Measurements from ENCODE around the gene IFIH1. TPM values are rescaled to one million over a fixed set of nuclear protein-coding genes. Genes with fewer than 3 reads are reported as not detected.

The IFIH1 gene
- total RNA-seq, 2 experiments from 2014 or later: 28.7 to 29.1 TPM

DNA sequence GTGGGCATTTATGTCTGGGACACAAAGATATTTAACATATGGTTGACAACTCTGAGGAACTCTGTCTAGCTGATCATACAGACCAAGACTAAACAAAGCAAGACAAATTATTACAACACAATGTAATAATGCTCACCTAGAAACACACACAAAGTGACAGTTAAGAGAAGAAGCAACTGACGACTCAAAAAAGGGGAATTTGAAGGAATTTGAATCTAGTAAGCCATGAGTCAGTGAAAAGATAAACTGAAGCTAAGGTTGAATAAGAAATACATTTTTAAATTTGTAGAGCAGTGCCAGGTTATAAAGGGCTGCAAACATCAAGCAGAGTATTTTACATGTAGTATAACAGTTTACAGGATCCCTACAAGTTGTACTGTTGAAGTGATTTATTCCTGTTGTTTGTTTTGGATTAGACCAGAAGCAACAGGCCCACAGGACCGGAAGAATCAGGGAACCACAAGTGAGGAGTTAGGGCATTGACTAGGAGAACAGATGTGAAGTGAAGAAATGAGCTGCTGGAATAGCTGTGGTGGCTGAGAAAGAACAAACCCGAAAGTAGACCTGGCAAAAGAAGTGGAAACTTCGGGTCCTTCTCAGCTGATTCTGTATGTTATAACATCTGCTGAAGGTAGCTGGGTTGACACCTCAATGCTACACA is 35.6 kb downstream of the IFIH1 start:
- H3K27ac Mint-ChIP-seq: no peak overlapping the region
- ChIA-PET POLR2A (no interaction called here), CTCF (interaction anchor here (1.7 to 3.1 kb wide), 3 partner anchors 14 to 62 kb away, joined by 5 to 20 read pairs (median 8); no protein-coding TSS in a partner anchor)
- ATAC-seq: no peak
- H3K36me3 Mint-ChIP-seq (ENCODE audit: low read depth): peaks cover 31% of the 10 kb centered on the region
- no peak overlapping the region for H3K4me3 Mint-ChIP-seq
- TF ChIP-seq, protein P1, sequence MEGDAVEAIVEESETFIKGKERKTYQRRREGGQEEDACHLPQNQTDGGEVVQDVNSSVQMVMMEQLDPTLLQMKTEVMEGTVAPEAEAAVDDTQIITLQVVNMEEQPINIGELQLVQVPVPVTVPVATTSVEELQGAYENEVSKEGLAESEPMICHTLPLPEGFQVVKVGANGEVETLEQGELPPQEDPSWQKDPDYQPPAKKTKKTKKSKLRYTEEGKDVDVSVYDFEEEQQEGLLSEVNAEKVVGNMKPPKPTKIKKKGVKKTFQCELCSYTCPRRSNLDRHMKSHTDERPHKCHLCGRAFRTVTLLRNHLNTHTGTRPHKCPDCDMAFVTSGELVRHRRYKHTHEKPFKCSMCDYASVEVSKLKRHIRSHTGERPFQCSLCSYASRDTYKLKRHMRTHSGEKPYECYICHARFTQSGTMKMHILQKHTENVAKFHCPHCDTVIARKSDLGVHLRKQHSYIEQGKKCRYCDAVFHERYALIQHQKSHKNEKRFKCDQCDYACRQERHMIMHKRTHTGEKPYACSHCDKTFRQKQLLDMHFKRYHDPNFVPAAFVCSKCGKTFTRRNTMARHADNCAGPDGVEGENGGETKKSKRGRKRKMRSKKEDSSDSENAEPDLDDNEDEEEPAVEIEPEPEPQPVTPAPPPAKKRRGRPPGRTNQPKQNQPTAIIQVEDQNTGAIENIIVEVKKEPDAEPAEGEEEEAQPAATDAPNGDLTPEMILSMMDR (IDR thresholded peaks at IDR 0.05): no peak
- H3K27me3 Mint-ChIP-seq: no peaks in the 10 kb centered on the region
- H3K9me3 Mint-ChIP-seq: no peaks in the 10 kb centered on the region
- no peaks in the 10 kb centered on the region for H3K4me1 Mint-ChIP-seq (ENCODE audit: low read depth)
- no peak for DNase-seq
- intact Hi-C loops (cut with micrococcal nuclease): no loop called here

DNA sequence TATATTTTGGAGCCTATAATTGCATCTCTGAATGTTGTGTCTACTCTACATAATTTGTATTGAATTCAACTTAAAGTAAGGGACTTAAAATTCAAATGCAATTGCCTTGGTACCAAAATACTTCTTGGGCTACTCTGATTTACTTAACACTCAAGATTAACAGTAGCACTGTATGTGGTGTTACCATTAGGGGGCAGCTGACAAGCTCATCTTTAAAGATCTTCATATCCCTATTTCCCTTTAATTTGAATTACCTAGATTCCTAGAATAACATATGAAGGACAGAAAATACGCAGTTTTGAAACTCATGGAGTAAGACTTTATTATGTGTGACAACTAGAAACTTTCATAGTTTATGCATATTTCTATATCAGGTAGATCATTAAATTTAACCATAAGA is 37.8 kb downstream of the IFIH1 start:
- intact Hi-C loops (cut with micrococcal nuclease): no loop called here
- Mint-ChIP-seq H3K9me3 (no peaks in the 10 kb centered on the region), H3K4me3 (no peak overlapping the region), H3K27me3 (no peaks in the 10 kb centered on the region), H3K4me1 (ENCODE audit: low read depth) (peaks cover 2% of the 10 kb centered on the region), H3K27ac (no peak overlapping the region), H3K36me3 (ENCODE audit: low read depth) (peaks cover 33% of the 10 kb centered on the region)
- TF ChIP-seq, protein P1 (IDR thresholded peaks at IDR 0.05): no peak
- CTCF ChIA-PET: interaction anchor here (1.3 to 3.1 kb wide), 4 partner anchors 18 to 128 kb away, joined by 3 to 8 read pairs (median 5); no protein-coding TSS in a partner anchor
- ATAC-seq (no peak), DNase-seq (no peak)
- POLR2A ChIA-PET: no interaction called here

DNA sequence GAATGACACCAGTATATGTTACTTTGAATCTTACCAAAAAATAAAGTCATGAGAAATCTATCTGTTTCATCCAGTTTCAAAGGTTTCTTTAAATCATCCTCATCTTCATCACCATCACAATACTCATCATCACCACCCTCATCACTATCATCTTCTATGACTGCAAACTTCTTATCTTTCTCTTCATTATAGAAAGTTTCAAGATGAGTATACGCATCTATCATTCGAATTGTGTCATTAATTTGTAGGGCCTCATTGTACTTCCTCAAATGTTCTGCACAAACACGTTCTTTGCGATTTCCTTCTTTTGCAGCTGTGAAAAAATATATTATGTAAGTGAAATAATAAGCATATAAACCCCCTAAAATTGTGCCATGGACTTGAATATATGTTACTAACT is 41.1 kb downstream of the IFIH1 start:
- intact Hi-C loops (cut with micrococcal nuclease): no loop called here
- Mint-ChIP-seq H3K4me1 (ENCODE audit: low read depth) (peaks cover 2% of the 10 kb centered on the region), H3K9me3 (no peaks in the 10 kb centered on the region), H3K27ac (no peak overlapping the region), H3K4me3 (no peak overlapping the region), H3K36me3 (ENCODE audit: low read depth) (peaks cover 38% of the 10 kb centered on the region), H3K27me3 (no peaks in the 10 kb centered on the region)
- ChIA-PET POLR2A (no interaction called here), CTCF (interaction anchor here (1.2 to 2.0 kb wide), 2 partner anchors 20 to 56 kb away, joined by 6 read pairs; no protein-coding TSS in a partner anchor)
- TF ChIP-seq, protein P1 (IDR thresholded peaks at IDR 0.05): no peak
- ATAC-seq (no peak), DNase-seq (no peak)

DNA sequence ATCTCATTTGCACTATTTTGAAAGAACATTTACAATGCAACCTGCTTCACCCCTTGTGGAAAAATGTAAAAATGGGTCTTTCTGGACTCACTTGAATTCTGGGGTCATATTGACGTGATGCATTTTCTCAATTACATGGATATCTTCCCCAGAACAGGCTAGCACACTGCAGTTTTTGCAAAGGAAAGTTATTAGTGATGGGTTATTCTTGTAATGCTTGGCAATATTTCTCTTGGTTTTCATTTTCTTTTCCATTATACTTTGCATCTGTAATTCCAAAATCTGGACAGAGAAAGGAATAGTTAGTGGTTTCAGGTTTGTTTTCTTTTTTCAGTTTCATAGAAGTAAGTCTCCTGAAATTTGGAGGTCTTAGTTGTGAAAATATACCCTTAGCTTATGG is 50.5 kb downstream of the IFIH1 start:
- TF ChIP-seq, protein P1 (IDR thresholded peaks at IDR 0.05): no peak
- no peak for DNase-seq
- ChIA-PET POLR2A (no interaction called here), CTCF (interaction anchor here (1.2 kb wide), 1 partner anchor 39 kb away, joined by 3 read pairs; no protein-coding TSS in a partner anchor)
- H3K27ac Mint-ChIP-seq: no peak overlapping the region
- no peaks in the 10 kb centered on the region for H3K9me3 Mint-ChIP-seq
- ATAC-seq: no peak
- H3K4me3 Mint-ChIP-seq: no peak overlapping the region
- intact Hi-C loops (cut with micrococcal nuclease): no loop called here
- peaks cover 39% of the 10 kb centered on the region for H3K36me3 Mint-ChIP-seq (ENCODE audit: low read depth)
- no peaks in the 10 kb centered on the region for H3K27me3 Mint-ChIP-seq
- no peaks in the 10 kb centered on the region for H3K4me1 Mint-ChIP-seq (ENCODE audit: low read depth)

DNA sequence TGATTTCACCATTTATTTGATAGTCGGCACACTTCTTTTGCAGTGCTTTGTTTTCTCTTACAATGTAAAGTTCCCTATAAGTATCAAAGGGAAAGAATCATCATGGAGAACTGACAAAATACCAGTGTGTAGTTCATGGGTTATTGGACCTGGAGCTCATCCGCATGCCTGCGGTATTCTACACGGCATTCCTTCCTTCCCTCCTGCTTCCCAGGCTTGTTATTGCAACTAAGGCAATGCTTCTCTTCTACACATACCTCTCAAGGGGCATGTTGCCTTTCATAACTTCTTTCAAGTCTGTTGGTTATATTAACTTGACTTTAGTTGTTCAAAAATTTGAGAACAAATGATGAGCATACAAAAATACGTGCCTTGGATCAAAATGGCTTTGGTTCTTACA is 51.0 kb downstream of the IFIH1 start:
- CTCF ChIA-PET: interaction anchor here (1.2 kb wide), 1 partner anchor 38 kb away, joined by 3 read pairs; no protein-coding TSS in a partner anchor
- intact Hi-C loops (cut with micrococcal nuclease): no loop called here
- Mint-ChIP-seq H3K4me1 (ENCODE audit: low read depth) (no peaks in the 10 kb centered on the region), H3K9me3 (no peaks in the 10 kb centered on the region), H3K27ac (no peak overlapping the region), H3K4me3 (no peak overlapping the region), H3K36me3 (ENCODE audit: low read depth) (peaks cover 35% of the 10 kb centered on the region), H3K27me3 (no peaks in the 10 kb centered on the region)
- no peak for ATAC-seq
- DNase-seq: no peak
- TF ChIP-seq, protein P1 (IDR thresholded peaks at IDR 0.05): no peak
- POLR2A ChIA-PET: no interaction called here

Data from activated CD8-positive, alpha-beta T cell treated with anti-CD3 and anti-CD28 coated beads for 36 hours (primary cell).